Dendritic cell treated with granulocyte-macrophage colony-stimulating factor and Interleukin-4, amounts not matched to agents 40 ng/mL and 50 ng/mL, for 4 days (primary cell): ENCODE measurements around the gene FNDC3B.

ENCODE experiments used
- H3K27ac Mint-ChIP-seq: one replicate; pipeline ENCODE4 v1.8.0; 2022; ENCODE audit warnings: mild to moderate bottlenecking, mixed read lengths
- H3K27me3 Mint-ChIP-seq: one replicate; pipeline ENCODE4 v1.8.0; 2022; ENCODE audit warnings: mild to moderate bottlenecking, mixed read lengths
- H3K36me3 Mint-ChIP-seq: one replicate; pipeline ENCODE4 v1.8.0; 2022; ENCODE audit warnings: low read depth, mixed read lengths
- H3K4me1 Mint-ChIP-seq: one replicate; pipeline ENCODE4 v1.8.0; 2022; ENCODE audit warnings: low read depth, mixed read lengths
- H3K4me3 Mint-ChIP-seq: one replicate; pipeline ENCODE4 v1.8.0; 2022; ENCODE audit warnings: mild to moderate bottlenecking, moderate library complexity, mixed read lengths
- H3K9me3 Mint-ChIP-seq: one replicate; pipeline ENCODE4 v1.8.0; 2022; ENCODE audit warnings: mixed read lengths
- intact Hi-C: fragments of 100-400 bp; cut with micrococcal nuclease; formaldehyde crosslinking; loops from one replicate; pipeline ENCODE4 v1.15.0; 2022

The FNDC3B gene

GRCh38 chr3:172332256-172333041 is 293.1 kb downstream of the FNDC3B start:
- no peaks in the 10 kb centered on the region for H3K9me3 Mint-ChIP-seq
- peaks cover 9% of the 10 kb centered on the region for H3K4me1 Mint-ChIP-seq
- intact Hi-C loops: loop anchor here (5.0 kb wide), 1 partner anchor 335 kb away; no protein-coding TSS in a partner anchor
- peaks cover 83% of the 10 kb centered on the region for H3K36me3 Mint-ChIP-seq
- H3K27ac Mint-ChIP-seq: no peak overlapping the region
- H3K4me3 Mint-ChIP-seq: no peak overlapping the region
- H3K27me3 Mint-ChIP-seq: no peaks in the 10 kb centered on the region

DNA sequence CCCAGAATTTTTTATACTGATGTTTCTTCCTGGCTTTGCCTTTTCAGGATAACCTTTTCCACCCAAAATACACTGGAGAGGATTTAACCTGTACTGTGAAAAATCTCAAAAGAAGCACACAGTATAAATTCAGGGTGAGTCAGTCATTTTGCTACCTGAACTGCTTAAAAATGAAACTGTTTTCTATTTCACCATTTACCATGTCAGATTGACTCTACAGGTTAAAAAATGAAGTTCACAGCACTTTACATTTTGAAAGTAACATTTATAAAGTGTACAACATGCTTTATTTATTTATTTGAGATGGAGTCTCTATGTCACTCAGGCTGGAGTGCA is 293.6 kb downstream of the FNDC3B start:
- Mint-ChIP-seq H3K4me1 (peaks cover 9% of the 10 kb centered on the region), H3K36me3 (peaks cover 83% of the 10 kb centered on the region), H3K4me3 (no peak overlapping the region), H3K27me3 (no peaks in the 10 kb centered on the region), H3K9me3 (no peaks in the 10 kb centered on the region), H3K27ac (no peak overlapping the region)
- intact Hi-C loops: loop anchor here (5.0 kb wide), 1 partner anchor 334 kb away; no protein-coding TSS in a partner anchor

DNA sequence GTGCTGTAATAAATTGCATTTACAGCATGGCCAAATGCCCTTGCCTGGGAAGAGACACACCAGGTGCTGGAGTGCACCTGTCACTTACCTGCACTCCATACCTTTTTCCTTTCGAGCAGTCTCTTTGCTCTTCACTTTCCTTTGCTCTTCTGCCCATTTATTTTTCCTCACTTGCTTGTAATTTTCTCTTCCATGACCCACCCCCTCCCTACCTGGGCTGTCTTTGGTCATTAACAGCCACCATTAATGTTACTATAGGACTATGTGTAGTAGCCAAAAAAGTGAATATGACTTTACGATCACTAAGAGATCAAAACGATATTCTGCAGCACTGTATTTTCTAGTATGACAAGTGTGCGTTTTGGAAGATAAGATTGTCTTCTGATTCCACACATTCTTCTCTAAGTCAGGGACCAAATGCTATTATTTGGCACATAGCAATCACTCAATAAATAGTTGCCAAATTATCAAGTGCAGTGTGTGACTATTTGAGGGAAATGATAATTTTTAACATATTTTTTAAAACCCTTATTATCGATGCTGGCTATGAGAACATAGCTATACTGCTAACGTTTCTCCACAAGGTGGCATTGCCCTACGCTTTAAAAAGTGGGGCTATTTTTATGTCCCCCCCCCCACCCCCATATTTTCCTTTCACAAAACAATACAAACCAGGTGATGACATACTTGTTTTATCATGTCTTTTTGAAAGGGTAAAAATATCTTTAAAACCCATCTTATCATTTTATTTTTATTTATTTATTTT is 294.5 kb downstream of the FNDC3B start:
- peaks cover 83% of the 10 kb centered on the region for H3K36me3 Mint-ChIP-seq
- no peaks in the 10 kb centered on the region for H3K27me3 Mint-ChIP-seq
- H3K4me1 Mint-ChIP-seq: peaks cover 9% of the 10 kb centered on the region
- H3K27ac Mint-ChIP-seq: no peak overlapping the region
- H3K4me3 Mint-ChIP-seq: no peak overlapping the region
- H3K9me3 Mint-ChIP-seq: no peaks in the 10 kb centered on the region
- intact Hi-C loops: loop anchor here (5.0 kb wide), 1 partner anchor 333 kb away; no protein-coding TSS in a partner anchor

DNA sequence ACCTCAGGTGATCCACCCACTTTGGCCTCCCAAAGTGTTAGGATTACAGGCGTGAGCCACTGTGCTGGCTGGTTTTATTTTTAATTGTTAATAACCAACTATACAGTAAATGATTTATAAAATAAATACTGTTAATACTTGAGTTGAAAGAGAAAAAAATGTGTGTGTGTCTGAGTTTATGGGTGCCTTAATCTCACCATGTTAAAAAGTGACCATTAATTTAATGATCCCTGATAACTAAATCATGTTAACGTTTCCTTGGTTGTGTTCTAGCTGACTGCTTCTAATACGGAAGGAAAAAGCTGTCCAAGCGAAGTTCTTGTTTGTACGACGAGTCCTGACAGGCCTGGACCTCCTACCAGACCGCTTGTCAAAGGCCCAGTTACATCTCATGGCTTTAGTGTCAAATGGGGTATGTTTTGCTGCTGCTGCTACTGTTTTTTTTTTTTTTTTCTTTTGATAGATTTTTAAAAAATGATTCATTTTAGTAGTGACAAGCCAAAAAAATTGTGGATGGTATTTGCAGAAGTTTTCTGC is 295.4 kb downstream of the FNDC3B start:
- H3K27ac Mint-ChIP-seq: no peak overlapping the region
- no peaks in the 10 kb centered on the region for H3K27me3 Mint-ChIP-seq
- H3K4me1 Mint-ChIP-seq: peaks cover 9% of the 10 kb centered on the region
- no peak overlapping the region for H3K4me3 Mint-ChIP-seq
- intact Hi-C loops: loop anchor here (5.0 kb wide), 2 partner anchors 333 to 682 kb away; no protein-coding TSS in a partner anchor
- H3K36me3 Mint-ChIP-seq: peaks cover 83% of the 10 kb centered on the region
- H3K9me3 Mint-ChIP-seq: no peaks in the 10 kb centered on the region

DNA sequence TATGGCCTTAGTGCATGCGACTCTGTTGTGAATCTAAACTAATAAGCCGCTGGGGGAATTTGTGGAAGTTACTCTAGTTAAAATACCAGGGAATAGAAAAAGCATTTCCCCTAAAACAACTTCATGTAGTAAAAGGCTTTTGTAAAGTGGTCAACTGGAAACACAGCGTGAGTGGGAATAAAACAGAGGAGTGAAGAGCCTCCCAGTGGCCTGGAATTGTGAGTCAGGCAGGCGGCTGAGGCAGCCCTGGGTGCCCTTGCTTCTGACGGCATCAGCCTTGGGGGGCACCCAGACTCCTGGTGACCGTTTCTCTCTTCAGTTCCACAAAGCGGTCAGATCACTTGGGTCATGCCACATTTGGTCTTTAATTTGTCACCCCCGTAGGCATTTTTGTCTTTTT is 300.5 kb downstream of the FNDC3B start:
- peaks cover 90% of the 10 kb centered on the region for H3K36me3 Mint-ChIP-seq
- intact Hi-C loops: loop anchor here (5.0 to 10.0 kb wide), 2 partner anchors 505 to 688 kb away; no protein-coding TSS in a partner anchor

DNA sequence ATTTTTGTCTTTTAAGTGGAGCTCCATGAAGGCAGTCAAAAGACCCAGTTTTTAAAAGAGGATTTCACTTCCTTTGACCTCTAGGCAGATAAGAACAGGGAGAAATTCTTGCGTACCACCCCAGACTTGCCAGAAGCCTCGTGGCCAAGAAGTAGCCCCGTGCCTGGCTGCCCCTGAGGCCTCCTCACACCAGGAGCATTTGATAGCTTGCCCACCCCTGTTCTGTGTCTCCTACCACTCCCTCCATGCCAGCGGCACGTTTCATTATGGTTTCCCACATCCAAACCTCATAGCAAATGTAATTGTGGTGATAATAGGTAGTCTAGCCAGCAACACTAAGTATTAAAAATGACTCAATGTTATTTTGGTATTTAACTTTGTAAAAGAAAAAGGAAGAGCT is 301.2 kb downstream of the FNDC3B start:
- no peaks in the 10 kb centered on the region for H3K27me3 Mint-ChIP-seq
- H3K27ac Mint-ChIP-seq: peak overlapping the region; percentile 34
- intact Hi-C loops: loop anchor here (10.0 kb wide), 1 partner anchor 506 kb away; no protein-coding TSS in a partner anchor
- H3K9me3 Mint-ChIP-seq: no peaks in the 10 kb centered on the region
- H3K4me3 Mint-ChIP-seq: no peak overlapping the region
- H3K36me3 Mint-ChIP-seq: peaks cover 95% of the 10 kb centered on the region
- H3K4me1 Mint-ChIP-seq: no peaks in the 10 kb centered on the region

More for the DNA sequence above, 300.5 kb downstream of the FNDC3B start:
- Mint-ChIP-seq H3K27ac (peak overlapping the region; percentile 34), H3K4me1 (no peaks in the 10 kb centered on the region), H3K27me3 (no peaks in the 10 kb centered on the region), H3K4me3 (no peak overlapping the region), H3K9me3 (no peaks in the 10 kb centered on the region)

GRCh38 chr3:172341482-172342059 is 302.2 kb downstream of the FNDC3B start:
- Mint-ChIP-seq H3K36me3 (peaks cover 97% of the 10 kb centered on the region), H3K27ac (no peak overlapping the region), H3K27me3 (no peaks in the 10 kb centered on the region), H3K4me1 (no peaks in the 10 kb centered on the region), H3K9me3 (no peaks in the 10 kb centered on the region), H3K4me3 (no peak overlapping the region)
- intact Hi-C loops: loop anchor here (10.0 kb wide), 1 partner anchor 507 kb away; no protein-coding TSS in a partner anchor

GRCh38 chr3:172342097-172342659 is 302.8 kb downstream of the FNDC3B start:
- Mint-ChIP-seq H3K27me3 (no peaks in the 10 kb centered on the region), H3K27ac (no peak overlapping the region), H3K4me1 (no peaks in the 10 kb centered on the region), H3K36me3 (peaks cover 97% of the 10 kb centered on the region), H3K9me3 (no peaks in the 10 kb centered on the region), H3K4me3 (no peak overlapping the region)
- intact Hi-C loops: loop anchor here (10.0 kb wide), 1 partner anchor 507 kb away; no protein-coding TSS in a partner anchor

DNA sequence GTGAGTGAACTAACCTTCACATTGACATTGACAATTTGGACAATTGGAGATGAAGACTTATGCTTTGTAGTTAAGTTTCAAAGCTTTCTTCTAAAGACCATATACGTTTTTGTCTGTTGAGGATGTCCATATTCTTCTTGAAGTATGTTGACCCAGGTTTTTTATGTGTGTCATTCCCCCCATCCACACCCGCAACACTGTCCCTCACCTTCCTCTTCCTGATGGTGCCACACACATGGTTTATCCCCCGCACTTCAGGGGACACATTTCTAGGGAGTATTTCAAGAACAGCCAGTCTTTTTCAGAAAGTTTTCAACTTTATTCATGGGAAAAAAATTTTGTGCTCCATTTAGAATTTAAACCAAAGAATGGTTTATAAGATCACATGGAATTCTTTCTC is 303.7 kb downstream of the FNDC3B start:
- intact Hi-C loops: loop anchor here (10.0 kb wide), 1 partner anchor 508 kb away; no protein-coding TSS in a partner anchor
- Mint-ChIP-seq H3K4me3 (no peak overlapping the region), H3K27me3 (no peaks in the 10 kb centered on the region), H3K4me1 (no peaks in the 10 kb centered on the region), H3K36me3 (peaks cover 97% of the 10 kb centered on the region), H3K27ac (no peak overlapping the region), H3K9me3 (no peaks in the 10 kb centered on the region)

GRCh38 chr3:172343979-172344378 is 304.6 kb downstream of the FNDC3B start:
- no peak overlapping the region for H3K27ac Mint-ChIP-seq
- peaks cover 97% of the 10 kb centered on the region for H3K36me3 Mint-ChIP-seq
- intact Hi-C loops: loop anchor here (10.0 kb wide), 1 partner anchor 509 kb away; no protein-coding TSS in a partner anchor
- H3K4me3 Mint-ChIP-seq: no peak overlapping the region
- no peaks in the 10 kb centered on the region for H3K9me3 Mint-ChIP-seq
- no peaks in the 10 kb centered on the region for H3K4me1 Mint-ChIP-seq
- no peaks in the 10 kb centered on the region for H3K27me3 Mint-ChIP-seq

GRCh38 chr3:172346161-172346560 is 306.8 kb downstream of the FNDC3B start:
- Mint-ChIP-seq H3K27ac (no peak overlapping the region), H3K9me3 (no peaks in the 10 kb centered on the region), H3K36me3 (peaks cover 96% of the 10 kb centered on the region), H3K4me1 (no peaks in the 10 kb centered on the region), H3K4me3 (no peak overlapping the region), H3K27me3 (no peaks in the 10 kb centered on the region)
- intact Hi-C loops: loop anchor here (10.0 kb wide), 1 partner anchor 511 kb away; no protein-coding TSS in a partner anchor

DNA sequence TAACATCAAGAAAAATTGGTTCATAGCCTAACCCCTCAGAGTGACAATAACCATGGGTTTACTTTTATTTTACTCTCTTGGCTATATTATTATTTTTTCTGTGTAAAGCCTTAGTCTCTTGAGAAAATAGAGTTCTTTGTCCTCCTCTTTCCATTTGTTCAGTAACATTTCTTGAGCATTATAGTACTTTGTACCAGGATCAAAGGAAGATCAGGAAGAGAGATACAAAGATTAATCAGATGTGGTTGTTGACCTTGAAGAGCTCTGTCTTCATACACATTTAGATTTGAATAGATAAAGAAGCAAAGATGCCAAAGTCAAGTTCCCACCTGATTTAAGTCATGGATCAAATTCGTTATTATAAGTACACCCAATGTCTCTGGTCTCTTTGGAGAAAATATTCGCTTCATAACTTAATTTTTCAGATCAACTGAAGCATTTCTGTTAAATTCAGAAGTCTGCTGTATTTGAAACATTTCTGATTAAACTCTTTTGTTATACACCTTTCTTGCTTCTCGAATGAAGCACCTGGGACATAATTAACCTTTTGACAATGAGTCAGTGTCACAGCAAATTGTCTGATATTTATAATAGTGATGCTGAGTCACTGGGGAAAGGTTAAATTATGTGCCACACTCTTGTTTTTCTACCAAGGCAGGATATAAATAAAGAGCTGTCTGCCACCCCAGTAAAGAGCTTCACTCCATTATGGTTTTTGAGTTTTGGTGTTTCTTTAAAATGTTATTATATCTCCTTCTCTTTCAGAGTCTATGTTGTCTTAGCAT is 308.7 kb downstream of the FNDC3B start:
- H3K4me1 Mint-ChIP-seq: no peaks in the 10 kb centered on the region
- intact Hi-C loops: loop anchor here (10.0 kb wide), 1 partner anchor 513 kb away; no protein-coding TSS in a partner anchor
- H3K36me3 Mint-ChIP-seq: peaks cover 96% of the 10 kb centered on the region
- no peak overlapping the region for H3K4me3 Mint-ChIP-seq
- H3K27me3 Mint-ChIP-seq: no peaks in the 10 kb centered on the region
- H3K9me3 Mint-ChIP-seq: no peaks in the 10 kb centered on the region
- H3K27ac Mint-ChIP-seq: no peak overlapping the region
